HepG2 (cell line): ENCODE results near the gene WARS2. TPM values are rescaled to one million over a fixed set of nuclear protein-coding genes. Genes with fewer than 3 reads are reported as not detected.

Experiments
- ATAC-seq: fragments of 200-7000 bp; cut with Tn5 transposase; 3 replicates; pipeline ENCODE4 v1.9.1; 2020; ENCODE audit warnings: mild to moderate bottlenecking, moderate library complexity
- BruUV-seq: library from RNA; stranded (reverse); fragments of 400-500 nt; replicated peaks from 2 replicates; lab custom pipeline; 2021; lab: Mats Ljungman, UMichigan
- CTCF ChIA-PET: fragments of 300-600 bp; formaldehyde crosslinking; extraction: SDS; loops from one replicate; lab custom pipeline; 2021; ENCODE audit warnings: low total read pairs, inconsistent platforms, low intra/inter-chr PET ratio; lab: Yijun Ruan, JAX
- POLR2A ChIA-PET: fragments of 350-600 bp; sonication (Branson Sonifier 250); formaldehyde crosslinking; loops from one replicate; lab custom pipeline; 2020; ENCODE audit warnings: antibody characterized with exemption, inconsistent platforms; lab: Yijun Ruan, JAX
- DNase-seq: peaks from one replicate; pipeline ENCODE4 v3.0.0-alpha.2; 2015; ENCODE audit warnings: low spot score
- FAIRE-seq: peaks from 3 replicates; lab custom pipeline; 2011; peaks lifted over from hg19 to GRCh38; lab: Jason Lieb, UNC
- H2AFZ ChIP-seq: one replicate; pipeline ENCODE4 v1.6.1; 2011; ENCODE audit warnings: low read length, inconsistent platforms
- H3K27ac ChIP-seq: fragments of 300-600 bp; 3 replicates; pipeline ENCODE4 v1.8.0; 2011; ENCODE audit warnings: mixed run types, mild to moderate bottlenecking, mixed read lengths, low read length, inconsistent platforms; ENCODE audit not compliant: insufficient read depth; ENCODE audit errors: extremely low read length
- H3K27me3 ChIP-seq, 2 experiments: fragments of 200-600 bp in 1 of 2; 2 replicates in 1 of 2; 3 replicates in 1 of 2; pipeline versions ENCODE4 v1.6.0 to v1.8.0; 2011; ENCODE audit warnings: low read length in 2 of 2, mild to moderate bottlenecking in 2 of 2, moderate library complexity in 2 of 2, inconsistent platforms in 1 of 2; ENCODE audit not compliant: insufficient read depth in 2 of 2, control insufficient read depth in 1 of 2
- H3K36me3 ChIP-seq, 2 experiments: fragments of 200-600 bp in 1 of 2; replicated peaks in 1 of 2; 2 replicates in 1 of 2; 3 replicates in 1 of 2; pipeline versions ENCODE4 v1.5.1 to v1.8.0; 2011; ENCODE audit warnings: low read length in 2 of 2, inconsistent platforms in 1 of 2; ENCODE audit not compliant: insufficient read depth in 2 of 2, control insufficient read depth in 1 of 2
- H3K4me1 ChIP-seq: 2 replicates; pipeline ENCODE4 v1.5.1; 2012; ENCODE audit warnings: low read length, inconsistent platforms; ENCODE audit not compliant: insufficient read depth
- H3K4me2 ChIP-seq: 2 replicates; pipeline ENCODE4 v1.6.0; 2011; ENCODE audit warnings: low read depth, low read length, inconsistent platforms
- H3K4me3 ChIP-seq, 3 experiments: fragments of 200-600 bp in 1 of 3; sonication (generic), shearing (Covaris generic) in 1 of 3; replicated peaks in 1 of 3; 2 replicates each; pipeline ENCODE4 v1.5.1; 2011 to 2016; ENCODE audit warnings: low read length in 3 of 3, inconsistent platforms in 2 of 3, low read depth in 2 of 3, mild to moderate bottlenecking in 2 of 3, control low read depth in 1 of 3, mixed read lengths in 1 of 3; ENCODE audit not compliant: insufficient read depth in 1 of 3
- H3K79me2 ChIP-seq: one replicate; pipeline ENCODE4 v1.6.1; 2011; ENCODE audit warnings: low read length, inconsistent platforms; ENCODE audit not compliant: insufficient read depth
- H3K9ac ChIP-seq: 2 replicates; pipeline ENCODE4 v1.6.0; 2011; ENCODE audit warnings: mild to moderate bottlenecking, low read depth, low read length, inconsistent platforms; ENCODE audit not compliant: insufficient read depth
- H3K9me3 ChIP-seq: 2 replicates; pipeline ENCODE4 v1.5.1; 2012; ENCODE audit warnings: mild to moderate bottlenecking, low read length
- H4K20me1 ChIP-seq: 2 replicates; pipeline ENCODE4 v1.6.0; 2011; ENCODE audit warnings: inconsistent platforms, mild to moderate bottlenecking, low read length, moderate library complexity; ENCODE audit not compliant: insufficient read depth
- ASH2L ChIP-seq: fragments of 300-600, 200-600 bp; sonication (generic); IDR thresholded peaks from 2 replicates; pipeline ENCODE4 v1.7.0; 2017; ENCODE audit warnings: low read depth, mild to moderate bottlenecking, moderate library complexity, mixed read lengths, low read length; ENCODE audit not compliant: insufficient read length
- FIP1L1 ChIP-seq: fragments of 200-400 bp; formaldehyde crosslinking; IDR thresholded peaks from 2 replicates; pipeline ENCODE4 v1.6.1; 2018; ENCODE audit warnings: low read depth, mild to moderate bottlenecking, low read length, moderate library complexity, borderline replicate concordance; ENCODE audit not compliant: insufficient read depth
- MIXL1 ChIP-seq: IDR thresholded peaks from 2 replicates; pipeline ENCODE4 v1.6.1; 2016
- MTF1 ChIP-seq: sonication (generic); formaldehyde crosslinking; IDR thresholded peaks from 2 replicates; pipeline ENCODE4 v1.5.0; 2020; ENCODE audit warnings: missing genetic modification reagents
- ZMYM2 ChIP-seq: sonication (generic); formaldehyde crosslinking; IDR thresholded peaks from 2 replicates; pipeline ENCODE4 v1.8.0; 2022; ENCODE audit warnings: mild to moderate bottlenecking, missing genetic modification reagents
- ZNF235 ChIP-seq: sonication (generic); formaldehyde crosslinking; IDR thresholded peaks from 2 replicates; pipeline ENCODE4 v1.8.1; 2023; ENCODE audit warnings: mild to moderate bottlenecking, missing genetic modification reagents, borderline replicate concordance
- ZNF44 ChIP-seq: sonication (generic); formaldehyde crosslinking; IDR thresholded peaks from 2 replicates; pipeline ENCODE4 v1.5.1; 2020; ENCODE audit warnings: mild to moderate bottlenecking, missing genetic modification reagents
- WGBS: methylation state at CpG from one replicate; pipeline ENCODE4 v1.1.6; 2017; ENCODE audit warnings: low lambda C conversion rate; 5-methylcytosine and 5-hydroxymethylcytosine counted together
- in situ Hi-C: cut with HindIII; loops from 2 replicates; pipeline ENCODE4 v1.10.0; 2017; ENCODE audit warnings: low pct_unique_long_range_greater_than_20kb; ENCODE audit not compliant: extremely low pct_ligation_motif_present
- intact Hi-C: fragments of 100-400 bp; cut with micrococcal nuclease; formaldehyde crosslinking; loops from one replicate; pipeline ENCODE4 v1.10.0; 2022; ENCODE audit not compliant: unreplicated experiment
- polyA plus RNA-seq, 8 experiments: library from polyadenylated mRNA; depleted of rRNA in 3 of 8; stranded (reverse) in 7 of 8; unstranded in 1 of 8; fragments of >200 nt; fragmentation: Illumina TruSeq in 4 of 8; extraction: Trizol in 4 of 8; gene quantifications; 2 replicates each; pipeline versions ENCODE4 v1.2.1 to v1.2.3, GENCODE V29; 2011 to 2016; ENCODE audit warnings: low read depth in 4 of 8, missing spikeins in 1 of 8, mixed read lengths in 1 of 8; ENCODE audit not compliant: insufficient read depth in 1 of 8
- total RNA-seq, 5 experiments: library from RNA; depleted of rRNA; stranded (reverse); fragments of >200 nt; fragmentation: Illumina TruSeq; extraction: Trizol; gene quantifications; 2 replicates each; pipeline ENCODE4 v1.2.3, GENCODE V29; 2016; ENCODE audit warnings: low read depth in 1 of 5
- TF ChIP-seq, protein P1 (sequence below): sonication (generic); formaldehyde crosslinking; IDR thresholded peaks from 2 replicates; pipeline ENCODE4 v1.9.0; 2021; ENCODE audit warnings: missing genetic modification reagents, borderline replicate concordance
- TF ChIP-seq, protein P2 (sequence below): sonication (generic); formaldehyde crosslinking; IDR thresholded peaks from 2 replicates; pipeline ENCODE4 v1.5.0; 2020; ENCODE audit warnings: mild to moderate bottlenecking, missing genetic modification reagents

The WARS2 gene
- total and polyA plus RNA-seq, 2 of the 13 experiments (the other 11 are each of a cell fraction or from before 2014, with no cell fraction given): 12.4 to 18.8 TPM

DNA sequence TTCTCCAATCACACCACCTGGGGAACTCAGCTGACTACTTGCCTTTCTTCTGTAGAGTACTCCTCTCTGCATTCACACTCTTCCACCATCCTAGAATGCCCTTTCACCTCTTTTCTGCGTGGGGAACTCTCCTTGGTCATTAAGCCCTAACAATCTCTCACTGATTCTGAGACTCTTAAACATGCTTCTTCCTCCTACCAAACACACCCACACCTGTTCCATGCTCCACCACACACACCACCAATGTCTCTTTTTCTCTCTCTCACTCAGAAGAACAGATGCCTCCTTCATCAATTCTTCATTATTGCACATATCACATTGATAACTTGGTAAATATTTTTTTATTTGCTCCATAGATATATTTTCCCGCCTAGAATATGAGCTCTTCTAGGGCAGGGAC is 53.6 kb downstream of the WARS2 start:
- 74% methylated on average over 2 of the region's 2 CpGs for WGBS
- Histone ChIP-seq H3K9me3 (no peaks in the 10 kb centered on the region), H3K36me3 (no peaks in the 10 kb centered on the region), H3K4me1 (no peaks in the 10 kb centered on the region), H4K20me1 (no peaks in the 10 kb centered on the region), H3K27ac (no peak overlapping the region), H3K4me2 (no peak overlapping the region), H3K79me2 (no peaks in the 10 kb centered on the region), H3K27me3 (no peaks in the 10 kb centered on the region), H2AFZ (no peak overlapping the region), H3K9ac (no peak overlapping the region), H3K4me3 (no peak overlapping the region)
- CTCF ChIA-PET: no interaction called here
- FAIRE-seq (no peak), DNase-seq (no peak), ATAC-seq (no peak)
- in situ Hi-C loops (no loop called here), intact Hi-C loops (no loop called here)
- POLR2A ChIA-PET: no interaction called here
- BruUV-seq: no TSS peak
- TF ChIP-seq ZNF235: no peak
- no peak for TF ChIP-seq FIP1L1
- no peak for TF ChIP-seq MIXL1
- no peak for TF ChIP-seq ZMYM2 (CRISPR knock-in tag)
- TF ChIP-seq, protein P1, sequence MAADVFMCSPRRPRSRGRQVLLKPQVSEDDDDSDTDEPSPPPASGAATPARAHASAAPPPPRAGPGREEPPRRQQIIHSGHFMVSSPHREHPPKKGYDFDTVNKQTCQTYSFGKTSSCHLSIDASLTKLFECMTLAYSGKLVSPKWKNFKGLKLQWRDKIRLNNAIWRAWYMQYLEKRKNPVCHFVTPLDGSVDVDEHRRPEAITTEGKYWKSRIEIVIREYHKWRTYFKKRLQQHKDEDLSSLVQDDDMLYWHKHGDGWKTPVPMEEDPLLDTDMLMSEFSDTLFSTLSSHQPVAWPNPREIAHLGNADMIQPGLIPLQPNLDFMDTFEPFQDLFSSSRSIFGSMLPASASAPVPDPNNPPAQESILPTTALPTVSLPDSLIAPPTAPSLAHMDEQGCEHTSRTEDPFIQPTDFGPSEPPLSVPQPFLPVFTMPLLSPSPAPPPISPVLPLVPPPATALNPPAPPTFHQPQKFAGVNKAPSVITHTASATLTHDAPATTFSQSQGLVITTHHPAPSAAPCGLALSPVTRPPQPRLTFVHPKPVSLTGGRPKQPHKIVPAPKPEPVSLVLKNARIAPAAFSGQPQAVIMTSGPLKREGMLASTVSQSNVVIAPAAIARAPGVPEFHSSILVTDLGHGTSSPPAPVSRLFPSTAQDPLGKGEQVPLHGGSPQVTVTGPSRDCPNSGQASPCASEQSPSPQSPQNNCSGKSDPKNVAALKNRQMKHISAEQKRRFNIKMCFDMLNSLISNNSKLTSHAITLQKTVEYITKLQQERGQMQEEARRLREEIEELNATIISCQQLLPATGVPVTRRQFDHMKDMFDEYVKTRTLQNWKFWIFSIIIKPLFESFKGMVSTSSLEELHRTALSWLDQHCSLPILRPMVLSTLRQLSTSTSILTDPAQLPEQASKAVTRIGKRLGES: no peak
- TF ChIP-seq MTF1 (CRISPR knock-in tag): no peak
- TF ChIP-seq, protein P2, sequence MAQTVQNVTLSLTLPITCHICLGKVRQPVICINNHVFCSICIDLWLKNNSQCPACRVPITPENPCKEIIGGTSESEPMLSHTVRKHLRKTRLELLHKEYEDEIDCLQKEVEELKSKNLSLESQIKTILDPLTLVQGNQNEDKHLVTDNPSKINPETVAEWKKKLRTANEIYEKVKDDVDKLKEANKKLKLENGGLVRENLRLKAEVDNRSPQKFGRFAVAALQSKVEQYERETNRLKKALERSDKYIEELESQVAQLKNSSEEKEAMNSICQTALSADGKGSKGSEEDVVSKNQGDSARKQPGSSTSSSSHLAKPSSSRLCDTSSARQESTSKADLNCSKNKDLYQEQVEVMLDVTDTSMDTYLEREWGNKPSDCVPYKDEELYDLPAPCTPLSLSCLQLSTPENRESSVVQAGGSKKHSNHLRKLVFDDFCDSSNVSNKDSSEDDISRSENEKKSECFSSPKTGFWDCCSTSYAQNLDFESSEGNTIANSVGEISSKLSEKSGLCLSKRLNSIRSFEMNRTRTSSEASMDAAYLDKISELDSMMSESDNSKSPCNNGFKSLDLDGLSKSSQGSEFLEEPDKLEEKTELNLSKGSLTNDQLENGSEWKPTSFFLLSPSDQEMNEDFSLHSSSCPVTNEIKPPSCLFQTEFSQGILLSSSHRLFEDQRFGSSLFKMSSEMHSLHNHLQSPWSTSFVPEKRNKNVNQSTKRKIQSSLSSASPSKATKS (CRISPR knock-in tag): no peak
- no peak for TF ChIP-seq ASH2L
- TF ChIP-seq ZNF44 (CRISPR knock-in tag): no peak
